Measurements from ENCODE around the gene SLC12A3. TPM values are rescaled to one million over a fixed set of nuclear protein-coding genes. Genes with fewer than 3 reads are reported as not detected.
"Not testable (repeated sequence)": the region's sequence is repeated elsewhere in the genome, so short reads cannot be mapped to it uniquely, and the experiment has no call there.

Gene SLC12A3
- total RNA-seq, 1 donor from 2014 or later = not detected

DNA sequence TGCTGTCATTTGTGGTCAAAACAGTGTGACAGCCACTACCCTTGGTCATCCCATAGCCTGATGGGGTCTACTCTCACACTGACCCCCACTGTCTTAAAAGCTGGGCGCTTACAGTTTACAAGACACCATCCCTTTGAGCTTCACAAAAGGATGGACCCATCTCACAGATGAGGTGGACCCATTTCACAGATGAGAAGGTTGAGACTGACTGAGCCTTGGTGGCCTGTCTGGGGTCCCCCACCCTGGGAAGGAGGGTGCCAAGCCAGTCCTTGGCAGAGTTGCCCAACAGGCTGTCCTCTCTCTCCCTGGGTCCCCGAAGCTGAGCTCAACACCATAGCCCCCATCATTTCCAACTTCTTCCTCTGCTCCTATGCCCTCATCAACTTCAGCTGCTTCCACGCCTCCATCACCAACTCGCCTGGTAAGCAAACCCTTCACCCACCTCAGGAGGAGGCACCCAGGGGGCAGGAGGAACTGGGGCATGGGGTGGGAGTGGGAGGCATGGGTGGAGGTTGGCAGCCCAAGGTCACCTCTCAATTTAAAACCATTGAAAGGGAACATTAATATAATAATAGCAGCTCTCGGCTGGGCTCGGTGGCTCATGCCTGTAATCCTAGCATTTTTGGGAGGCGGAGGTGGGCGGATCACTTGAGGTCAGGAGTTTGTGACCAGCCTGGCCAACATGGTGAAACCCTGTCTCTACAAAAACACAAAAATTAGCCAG is 17.2 kb downstream of the SLC12A3 start:
- DNase-seq (ENCODE audit: low spot score) = no peak
- no peak for ATAC-seq

DNA sequence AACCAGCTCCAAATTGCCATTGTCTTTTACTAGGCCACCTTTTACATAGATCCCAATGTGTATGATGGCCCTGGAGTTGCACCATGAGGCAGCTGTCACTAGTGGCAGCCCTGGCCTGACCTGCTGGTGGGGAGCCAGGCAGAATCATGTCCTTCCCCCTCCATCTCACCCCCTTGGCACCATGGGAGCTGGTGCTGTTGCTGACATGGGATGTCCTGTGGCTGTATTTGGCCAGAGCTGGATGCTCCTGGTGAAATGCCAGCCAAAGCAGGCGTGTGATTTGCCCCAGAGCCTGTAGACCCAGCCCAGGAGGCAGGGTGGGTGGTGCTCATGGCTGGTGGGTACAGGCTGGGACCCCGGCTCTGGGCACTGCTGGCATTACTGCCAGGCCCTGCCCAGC is 18.6 kb downstream of the SLC12A3 start:
- DNase-seq (ENCODE audit: low spot score) (no peak), ATAC-seq (peak; percentile 9)
- intact Hi-C loops (cut with DNase I) = no loop called here

More for the DNA sequence above, 17.2 kb downstream of the SLC12A3 start:
- intact Hi-C loops (cut with DNase I) = no loop called here

DNA sequence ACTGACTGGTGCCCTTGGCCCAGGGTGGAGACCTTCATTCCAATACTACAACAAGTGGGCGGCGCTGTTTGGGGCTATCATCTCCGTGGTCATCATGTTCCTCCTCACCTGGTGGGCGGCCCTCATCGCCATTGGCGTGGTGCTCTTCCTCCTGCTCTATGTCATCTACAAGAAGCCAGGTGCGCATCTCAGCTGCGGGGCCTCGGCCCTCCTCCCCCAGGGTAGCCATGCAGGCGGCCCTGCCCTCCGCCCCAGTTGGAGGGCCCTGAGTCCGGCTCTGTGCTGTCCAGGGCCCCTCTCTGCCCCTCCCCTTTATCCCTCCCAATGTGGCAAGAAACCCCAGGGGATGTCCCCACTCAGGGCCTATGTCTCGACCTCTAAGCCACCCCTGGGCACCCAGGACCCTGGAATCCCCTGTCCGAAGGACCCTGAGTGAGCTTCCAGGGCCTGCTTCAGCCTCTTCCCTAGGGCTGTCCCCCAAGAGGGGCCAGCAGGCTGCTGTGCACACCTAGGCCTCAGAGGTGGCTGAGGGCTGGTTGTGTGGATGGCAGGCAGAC is 19.1 kb downstream of the SLC12A3 start:
- intact Hi-C loops (cut with DNase I) = no loop called here
- ATAC-seq = peak; percentile 23
- no peak for DNase-seq (ENCODE audit: low spot score)

DNA sequence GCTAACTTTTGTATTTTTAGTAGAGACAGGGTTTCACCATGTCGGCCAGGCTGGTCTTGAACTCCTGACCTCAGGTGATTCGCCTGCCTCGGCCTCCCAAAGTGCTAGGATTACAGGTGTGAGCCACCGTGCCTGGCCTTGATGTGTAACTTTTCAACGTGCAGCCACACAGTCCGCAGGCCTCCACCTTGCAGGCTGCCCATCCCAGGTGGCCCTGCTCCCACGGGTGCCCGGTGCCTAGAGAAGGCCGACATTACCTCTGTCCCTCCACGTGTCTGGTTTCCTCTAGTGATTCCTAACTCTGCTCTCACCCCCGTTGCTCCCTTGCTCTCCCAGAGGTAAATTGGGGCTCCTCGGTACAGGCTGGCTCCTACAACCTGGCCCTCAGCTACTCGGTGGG is 19.9 kb downstream of the SLC12A3 start:
- ATAC-seq; intact Hi-C loops (cut with DNase I); DNase-seq (ENCODE audit: low spot score): not testable (repeated sequence)

DNA sequence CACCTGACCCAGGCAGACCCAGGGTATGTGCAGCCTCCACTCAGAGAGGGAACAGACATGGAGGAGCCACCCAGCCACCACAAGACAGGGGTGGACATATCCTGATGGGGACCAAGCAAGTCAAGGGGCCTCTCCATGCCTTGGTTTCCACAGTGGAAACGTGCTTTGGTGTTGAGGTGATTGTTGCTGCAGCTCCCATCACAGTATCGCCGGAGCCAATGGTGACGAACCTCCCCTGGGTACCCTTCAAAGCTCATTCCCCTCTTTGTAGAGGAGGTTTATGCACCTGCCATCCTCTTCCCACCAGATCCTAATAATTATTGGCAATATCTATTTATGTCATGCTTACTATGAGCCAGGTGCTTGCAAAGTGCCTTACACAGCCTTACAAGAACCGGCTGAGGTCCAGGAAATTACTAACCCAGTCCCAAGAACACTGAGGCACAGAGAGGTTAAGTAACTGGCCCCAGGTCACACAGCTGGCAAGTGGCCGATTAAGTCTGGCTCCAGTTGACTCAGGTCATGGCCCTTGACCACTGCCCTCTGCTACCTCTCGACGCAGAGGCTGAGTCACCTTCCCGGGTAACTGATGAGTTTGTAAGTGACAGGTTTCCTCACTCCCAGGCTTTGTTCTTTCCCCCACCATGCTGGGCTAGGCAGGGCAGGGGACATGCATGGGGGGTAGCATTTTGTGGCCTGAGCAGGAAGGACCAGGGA is 20.6 kb downstream of the SLC12A3 start:
- intact Hi-C loops (cut with DNase I) = no loop called here
- no peak for DNase-seq (ENCODE audit: low spot score)
- ATAC-seq = no peak

DNA sequence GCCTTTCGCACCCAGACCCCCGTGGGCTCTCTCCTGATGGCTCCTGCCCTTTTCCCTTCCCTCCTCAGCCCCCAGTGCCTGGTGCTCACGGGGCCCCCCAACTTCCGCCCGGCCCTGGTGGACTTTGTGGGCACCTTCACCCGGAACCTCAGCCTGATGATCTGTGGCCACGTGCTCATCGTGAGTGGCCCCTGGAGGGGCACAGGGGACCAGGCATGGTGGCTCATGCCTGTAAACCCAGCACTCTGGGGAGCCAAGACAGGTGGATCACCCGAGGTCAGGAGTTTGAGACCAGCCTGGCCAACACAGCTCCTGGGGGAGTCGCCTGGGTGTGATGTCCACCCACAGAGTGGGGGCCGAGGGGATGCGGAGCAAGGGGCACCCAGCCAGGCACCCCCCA is 21.3 kb downstream of the SLC12A3 start:
- no peak for ATAC-seq
- no peak for DNase-seq (ENCODE audit: low spot score)
- intact Hi-C loops (cut with DNase I) = no loop called here

DNA sequence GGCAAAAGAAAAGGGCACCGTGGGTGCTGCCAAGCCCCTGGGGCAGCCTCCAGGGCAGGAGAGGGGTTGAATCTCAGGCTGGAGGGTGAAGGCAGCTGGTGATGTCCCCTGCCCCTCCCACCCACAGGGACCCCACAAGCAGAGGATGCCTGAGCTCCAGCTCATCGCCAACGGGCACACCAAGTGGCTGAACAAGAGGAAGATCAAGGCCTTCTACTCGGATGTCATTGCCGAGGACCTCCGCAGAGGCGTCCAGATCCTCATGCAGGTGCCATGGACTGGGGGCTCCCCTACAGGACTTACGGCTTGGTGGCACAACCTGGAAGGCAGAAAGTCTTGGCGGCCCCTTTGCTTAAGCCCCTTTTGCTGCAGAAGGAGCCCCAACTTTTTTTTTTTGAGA is 21.8 kb downstream of the SLC12A3 start:
- ATAC-seq (no peak), DNase-seq (ENCODE audit: low spot score) (no peak)
- intact Hi-C loops (cut with DNase I) = no loop called here

DNA sequence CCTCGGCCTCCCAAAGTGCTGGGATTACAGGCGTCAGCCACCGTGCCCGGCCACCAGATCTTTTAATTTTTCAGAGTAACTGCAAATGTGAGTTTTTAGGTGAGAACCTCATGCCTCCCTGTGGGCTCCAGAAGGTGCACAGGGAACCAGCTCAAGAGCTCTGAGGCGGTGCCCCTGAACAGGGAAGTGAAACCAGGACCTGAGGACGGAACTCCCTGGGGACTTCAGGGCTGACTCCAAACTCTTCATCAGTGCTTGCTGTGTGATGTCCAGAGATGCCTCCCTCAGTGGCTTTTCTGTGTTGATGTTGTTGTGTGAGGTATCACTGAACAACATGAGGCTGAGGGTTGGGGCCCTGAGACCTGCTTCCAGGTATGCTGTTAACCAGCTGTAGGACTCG is 23.8 kb downstream of the SLC12A3 start:
- ATAC-seq (no peak), DNase-seq (ENCODE audit: low spot score) (no peak)
- intact Hi-C loops (cut with DNase I) = no loop called here

DNA sequence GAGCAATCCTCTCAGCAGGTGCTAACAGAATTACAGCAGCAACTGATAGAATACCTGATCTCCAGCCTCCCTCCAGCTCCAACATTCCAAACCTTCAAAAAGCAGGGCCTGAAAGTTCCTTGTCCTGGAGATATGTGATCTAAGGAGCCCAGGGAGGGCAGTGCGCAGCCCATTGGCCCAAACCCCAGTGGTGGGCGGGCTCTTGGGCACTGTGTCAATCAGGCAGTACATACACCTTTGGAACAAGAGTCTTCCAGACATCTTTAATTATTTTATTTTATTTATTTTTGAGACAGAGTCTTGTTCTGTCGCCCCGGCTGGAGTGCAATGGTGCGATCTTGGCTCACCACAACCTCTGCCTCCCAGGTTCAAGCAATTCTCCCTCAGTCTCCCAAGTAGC is 24.2 kb downstream of the SLC12A3 start:
- no peak for ATAC-seq
- intact Hi-C loops (cut with DNase I) = no loop called here
- no peak for DNase-seq (ENCODE audit: low spot score)

DNA sequence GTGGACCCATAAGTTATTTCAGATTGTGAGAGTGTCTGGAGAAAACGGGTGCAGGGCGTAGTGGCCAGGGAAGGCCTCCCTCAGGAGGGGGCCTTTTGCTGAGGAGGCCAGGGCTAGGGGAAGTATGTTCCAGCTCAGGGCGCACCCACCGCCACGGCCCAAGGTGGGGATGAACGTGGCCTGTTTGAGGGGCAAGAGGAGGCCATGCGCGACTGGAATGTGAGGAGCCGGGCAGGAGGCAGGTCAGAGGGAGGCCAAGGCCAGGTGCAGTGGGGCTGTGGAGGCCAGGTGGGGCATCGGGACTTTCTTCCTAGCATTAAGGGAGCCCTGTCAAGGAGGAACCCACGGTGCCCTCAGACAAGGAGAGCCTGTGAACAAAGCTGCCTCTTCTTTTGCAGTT is 26.7 kb downstream of the SLC12A3 start:
- no peak for ATAC-seq
- DNase-seq (ENCODE audit: low spot score) = no peak
- intact Hi-C loops (cut with DNase I) = no loop called here

DNA sequence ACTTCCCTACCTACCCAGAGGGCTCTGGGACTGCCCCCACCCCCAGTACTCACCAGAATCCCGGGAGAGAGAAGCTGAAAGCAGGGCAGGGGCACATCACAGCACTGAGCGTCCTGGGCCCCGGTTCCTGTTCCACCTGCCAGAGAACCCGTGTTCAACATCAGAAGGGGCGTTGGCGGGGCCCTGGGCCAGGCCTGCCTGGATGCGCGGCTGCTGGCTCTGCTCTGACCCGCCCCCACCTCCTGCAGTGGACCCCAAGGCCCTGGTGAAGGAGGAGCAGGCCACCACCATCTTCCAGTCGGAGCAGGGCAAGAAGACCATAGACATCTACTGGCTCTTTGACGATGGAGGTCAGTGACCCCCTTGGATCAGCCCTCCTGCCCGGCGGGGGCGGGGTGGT is 27.7 kb downstream of the SLC12A3 start:
- no peak for DNase-seq (ENCODE audit: low spot score)
- intact Hi-C loops (cut with DNase I) = no loop called here
- ATAC-seq = no peak

DNA sequence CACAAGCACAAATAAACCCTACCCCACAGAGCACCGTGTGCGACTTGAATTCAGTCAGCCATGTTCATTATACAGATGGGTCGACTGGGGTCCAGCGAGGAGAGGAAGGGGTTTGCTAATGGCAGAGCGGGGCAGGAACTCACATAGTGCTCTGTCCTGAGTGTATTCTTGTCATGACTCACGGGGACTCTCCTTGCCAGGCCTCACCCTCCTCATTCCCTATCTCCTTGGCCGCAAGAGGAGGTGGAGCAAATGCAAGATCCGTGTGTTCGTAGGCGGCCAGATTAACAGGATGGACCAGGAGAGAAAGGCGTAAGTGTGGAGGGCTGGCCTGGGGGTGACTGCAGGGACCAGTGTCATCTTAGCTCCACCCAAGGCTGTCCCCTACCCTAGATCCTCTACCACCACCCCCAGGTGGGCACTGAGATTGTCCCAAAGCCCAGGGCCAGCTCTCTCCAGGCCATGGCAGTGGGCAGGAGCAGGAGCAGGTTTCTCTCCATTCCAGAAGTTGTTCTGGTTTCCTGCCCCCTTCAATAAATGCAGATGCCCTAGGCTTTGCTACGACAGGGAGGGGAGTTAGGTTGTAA is 29.4 kb downstream of the SLC12A3 start:
- DNase-seq (ENCODE audit: low spot score) (no peak), ATAC-seq (no peak)
- intact Hi-C loops (cut with DNase I) = no loop called here

DNA sequence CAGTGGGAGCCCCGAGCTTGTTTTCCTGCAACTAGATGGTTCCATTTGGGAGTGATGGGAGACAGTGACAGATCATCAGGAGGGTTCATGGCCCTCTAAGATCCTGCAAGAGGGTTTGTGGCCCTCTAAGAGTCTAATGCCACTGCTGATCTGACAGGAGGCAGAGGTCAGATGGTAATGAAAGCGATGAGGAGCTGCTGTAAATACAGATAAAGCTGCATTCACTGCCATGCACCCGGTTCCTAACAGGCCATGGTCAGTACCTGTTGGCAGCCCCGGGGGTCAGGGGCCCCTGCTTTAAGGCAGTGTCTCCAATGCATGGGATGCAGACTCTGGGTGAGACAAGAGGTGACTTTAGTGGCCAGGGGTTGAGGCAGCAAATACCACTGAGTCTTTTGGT is 30.8 kb downstream of the SLC12A3 start:
- intact Hi-C loops (cut with DNase I) = no loop called here
- DNase-seq (ENCODE audit: low spot score) (no peak), ATAC-seq (no peak)

DNA sequence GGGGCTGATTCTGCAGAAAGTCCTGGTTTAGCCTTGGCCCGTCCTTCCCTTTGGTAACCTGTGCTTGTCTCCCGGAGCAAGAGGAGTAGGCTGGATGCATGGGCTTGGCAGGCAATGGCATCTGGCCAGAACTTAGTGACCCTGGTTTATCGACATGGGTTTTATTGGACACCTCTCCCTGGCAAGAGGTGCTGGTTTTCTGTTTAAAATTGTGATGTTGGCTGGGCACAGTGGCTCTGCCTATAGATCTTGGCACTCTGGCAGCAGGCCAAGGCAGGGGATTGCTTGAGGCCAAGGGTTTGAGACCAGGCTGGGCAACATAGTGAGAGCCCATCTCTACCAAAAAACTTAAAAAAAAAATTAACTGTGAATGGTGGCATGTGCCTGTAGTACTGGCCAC is 31.2 kb downstream of the SLC12A3 start:
- DNase-seq (ENCODE audit: low spot score) = no peak
- no peak for ATAC-seq
- intact Hi-C loops (cut with DNase I) = no loop called here

DNA sequence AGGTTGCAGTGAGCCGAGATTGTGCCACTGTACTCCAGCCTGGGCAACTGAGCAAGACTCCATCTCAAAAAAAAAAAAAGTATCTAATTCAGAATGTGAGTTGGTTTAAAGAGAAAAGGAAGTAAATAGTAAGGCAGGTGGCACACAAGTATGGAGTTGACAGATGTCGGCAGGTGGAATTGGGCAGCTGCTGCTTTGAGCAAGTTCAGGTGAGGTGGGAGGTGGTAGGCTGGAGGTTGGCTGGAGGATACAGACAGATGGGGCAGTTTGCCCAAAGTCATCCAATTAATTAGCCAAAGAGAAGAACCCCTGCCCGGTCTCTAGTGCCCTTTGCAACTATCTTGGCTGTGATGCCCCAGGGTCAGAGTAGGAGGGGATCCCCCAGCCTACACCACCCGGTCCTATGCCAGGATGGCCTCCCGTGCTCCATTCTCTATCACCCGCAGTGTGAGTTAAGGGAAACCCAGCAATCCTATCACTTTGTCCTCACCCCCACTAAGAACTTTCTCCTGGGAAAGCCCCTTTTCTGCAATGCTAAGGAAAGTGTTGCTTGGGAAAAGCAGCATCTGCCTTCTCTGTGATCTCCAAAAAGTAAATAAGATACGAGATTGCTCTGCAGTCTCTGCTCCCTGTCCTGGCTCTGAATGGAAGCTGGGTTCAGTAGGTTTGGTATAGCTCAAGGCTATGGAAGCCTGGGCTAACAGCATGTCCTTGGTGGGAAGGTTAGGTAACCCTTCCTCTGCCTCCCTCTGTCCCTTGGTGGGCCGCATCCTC is 32.2 kb downstream of the SLC12A3 start:
- intact Hi-C loops (cut with DNase I) = no loop called here
- DNase-seq (ENCODE audit: low spot score) (no peak), ATAC-seq (no peak)

DNA sequence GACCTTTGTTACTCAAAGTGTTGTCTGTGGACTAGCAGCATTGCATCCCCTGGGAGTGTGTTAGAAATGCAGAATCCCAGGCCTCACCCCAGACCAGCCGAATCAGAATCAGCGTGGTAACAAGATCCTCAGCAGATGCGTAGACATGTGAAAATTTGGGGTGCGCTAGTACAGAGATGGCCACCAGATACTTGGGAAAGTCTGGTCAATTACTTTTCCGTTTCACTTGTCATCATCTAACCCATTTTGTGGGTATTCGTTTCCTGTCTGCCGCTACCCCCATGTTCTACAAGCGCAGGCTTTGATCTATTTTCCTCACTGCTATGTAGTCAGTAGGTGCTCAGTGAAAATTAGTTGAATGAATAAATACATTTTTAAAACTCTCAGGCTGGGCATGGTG is 33.8 kb downstream of the SLC12A3 start:
- ATAC-seq (no peak), DNase-seq (ENCODE audit: low spot score) (no peak)
- intact Hi-C loops (cut with DNase I) = no loop called here

DNA sequence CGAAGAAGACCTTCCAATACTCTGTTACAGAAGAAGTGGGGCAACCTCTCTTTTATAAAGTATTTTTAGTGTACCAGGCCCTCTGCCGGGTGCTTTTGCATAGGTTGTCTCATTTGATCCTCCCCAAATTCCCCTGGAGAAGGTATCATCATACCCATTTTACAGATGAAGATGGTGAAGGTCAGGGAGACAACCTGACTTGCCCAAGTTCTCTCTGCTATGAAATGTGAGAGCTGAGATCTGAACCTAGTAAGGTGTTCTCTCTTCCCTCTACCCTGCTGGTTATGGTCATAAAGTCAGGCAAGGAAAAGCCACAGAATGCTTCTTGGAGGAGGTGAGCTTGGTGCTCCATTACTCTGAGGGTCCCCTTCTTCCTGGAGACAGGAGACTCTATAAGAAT is 38.9 kb downstream of the SLC12A3 start:
- DNase-seq (ENCODE audit: low spot score) (no peak), ATAC-seq (no peak)
- intact Hi-C loops (cut with DNase I) = no loop called here

DNA sequence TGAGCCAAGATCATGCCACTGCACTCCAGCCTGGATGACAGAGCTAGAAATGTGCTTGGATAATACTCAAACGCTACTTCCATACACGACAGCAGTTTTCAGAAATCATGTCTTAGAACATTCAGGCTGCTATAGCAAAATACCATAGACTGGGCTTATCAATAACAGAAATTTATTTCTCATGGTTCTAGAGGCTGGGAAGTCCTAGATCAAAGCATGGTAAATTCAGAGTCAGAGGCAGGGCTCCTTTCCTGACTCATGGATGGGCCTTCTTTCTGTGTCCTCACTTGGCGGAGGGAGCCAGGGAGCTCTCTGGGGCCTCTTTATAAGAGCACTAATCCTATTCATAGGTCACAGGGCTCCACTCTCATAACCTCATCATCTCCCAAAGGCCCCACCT is 42.4 kb downstream of the SLC12A3 start:
- ATAC-seq (no peak), DNase-seq (ENCODE audit: low spot score) (no peak)
- intact Hi-C loops (cut with DNase I) = no loop called here

DNA sequence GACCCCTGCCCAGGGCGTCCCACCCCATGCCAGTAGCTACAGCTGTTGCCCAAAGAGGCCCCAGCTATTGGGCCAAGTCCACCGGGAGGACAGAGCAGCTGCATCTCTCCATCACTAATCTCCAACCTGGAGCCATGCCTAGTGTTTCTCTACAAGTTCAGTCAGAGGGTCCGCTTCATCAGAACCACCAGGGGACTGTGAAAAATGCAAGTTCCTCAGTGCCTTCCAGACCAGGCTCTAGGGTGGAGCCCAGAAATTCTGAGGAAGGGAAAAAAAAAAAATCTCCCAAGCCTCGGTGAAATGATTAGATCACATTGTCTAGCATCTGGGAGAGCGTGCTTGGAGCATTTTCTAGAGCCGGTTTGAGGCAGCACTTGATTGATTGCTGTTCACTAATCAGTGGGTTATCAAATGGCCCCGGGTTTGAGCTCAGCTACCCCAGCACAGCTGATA is 44.5 kb downstream of the SLC12A3 start:
- no peak for DNase-seq (ENCODE audit: low spot score)
- ATAC-seq = no peak
- intact Hi-C loops (cut with DNase I) = no loop called here
